Esophagus muscularis mucosa (tissue), 3 donors: ENCODE measurements around the gene LCE7A.

Experiments
- POLR2AphosphoS5 ChIP-seq, 2 donors: sonication (generic); formaldehyde crosslinking; IDR thresholded peaks; one replicate each; pipeline ENCODE4 v1.6.1; 2017; ENCODE audit warnings: antibody characterized with exemption in 2 of 2
- TF ChIP-seq, protein P1 (sequence below), 3 experiments: fragments of 200-600 bp in 2 of 3; fragments of 450-650 bp in 1 of 3; sonication (generic) in 2 of 3; IDR thresholded peaks; one replicate each; pipeline ENCODE4 v1.5.1; 2017 to 2019; ENCODE audit warnings: antibody characterized with exemption in 3 of 3, mild to moderate bottlenecking in 2 of 3, moderate library complexity in 1 of 3

GRCh38 chr1:152902636-152903035, 42.8 kb downstream of the LCE7A start:
- TF ChIP-seq, protein P1, sequence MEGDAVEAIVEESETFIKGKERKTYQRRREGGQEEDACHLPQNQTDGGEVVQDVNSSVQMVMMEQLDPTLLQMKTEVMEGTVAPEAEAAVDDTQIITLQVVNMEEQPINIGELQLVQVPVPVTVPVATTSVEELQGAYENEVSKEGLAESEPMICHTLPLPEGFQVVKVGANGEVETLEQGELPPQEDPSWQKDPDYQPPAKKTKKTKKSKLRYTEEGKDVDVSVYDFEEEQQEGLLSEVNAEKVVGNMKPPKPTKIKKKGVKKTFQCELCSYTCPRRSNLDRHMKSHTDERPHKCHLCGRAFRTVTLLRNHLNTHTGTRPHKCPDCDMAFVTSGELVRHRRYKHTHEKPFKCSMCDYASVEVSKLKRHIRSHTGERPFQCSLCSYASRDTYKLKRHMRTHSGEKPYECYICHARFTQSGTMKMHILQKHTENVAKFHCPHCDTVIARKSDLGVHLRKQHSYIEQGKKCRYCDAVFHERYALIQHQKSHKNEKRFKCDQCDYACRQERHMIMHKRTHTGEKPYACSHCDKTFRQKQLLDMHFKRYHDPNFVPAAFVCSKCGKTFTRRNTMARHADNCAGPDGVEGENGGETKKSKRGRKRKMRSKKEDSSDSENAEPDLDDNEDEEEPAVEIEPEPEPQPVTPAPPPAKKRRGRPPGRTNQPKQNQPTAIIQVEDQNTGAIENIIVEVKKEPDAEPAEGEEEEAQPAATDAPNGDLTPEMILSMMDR (IDR thresholded peaks at IDR 0.05) = no peak
- no peak for TF ChIP-seq POLR2AphosphoS5 (IDR thresholded peaks at IDR 0.05)
